Mucosa of descending colon (tissue), 3 donors: ENCODE measurements around the gene AFAP1. TPM values are rescaled to one million over a fixed set of nuclear protein-coding genes. Genes with fewer than 3 reads are reported as not detected.
A peak's percentile ranks its signal among the peaks of the same experiment; 100 is the strongest.

ENCODE experiments used
- ATAC-seq: fragments of 200-7000 bp; cut with Tn5 transposase; one replicate; pipeline ENCODE4 v1.9.1; 2020; ENCODE audit warnings: mild to moderate bottlenecking, moderate library complexity
- DNase-seq, 3 donors: peaks; one replicate each; pipeline ENCODE4 v3.0.0-alpha.2; 2020
- H3K36me3 ChIP-seq: fragments of 200-600 bp; one replicate; pipeline ENCODE4 v1.8.0; 2021; ENCODE audit warnings: low read depth, mild to moderate bottlenecking
- H3K4me1 ChIP-seq: fragments of 200-600 bp; one replicate; pipeline ENCODE4 v1.8.0; 2021; ENCODE audit warnings: low read depth, mild to moderate bottlenecking
- H3K4me3 ChIP-seq: fragments of 200-600 bp; one replicate; pipeline ENCODE4 v1.8.0; 2021; ENCODE audit warnings: mild to moderate bottlenecking
- H3K9me3 ChIP-seq: fragments of 200-600 bp; one replicate; pipeline ENCODE4 v1.8.0; 2021; ENCODE audit warnings: mild to moderate bottlenecking
- intact Hi-C, 2 donors: fragments of 100-400 bp; cut with DNase I in 1 of 2; cut with micrococcal nuclease in 1 of 2; formaldehyde crosslinking; loops; one replicate each; pipeline versions ENCODE4 v1.11.0 to v1.11.1; 2022; cut with DNase I, micrococcal nuclease
- total RNA-seq, 3 donors: library from RNA; stranded (reverse); fragmentation: NEBNext Ultra II Directional in 2 of 3; extraction: Animal tissue kit (Norgen Biotek cat#: 25700) in 2 of 3; gene quantifications; one replicate each; pipeline versions ENCODE4 v1.2.1 to v1.2.4, GENCODE V29; 2021 to 2023
- TF ChIP-seq, protein P1 (sequence below): fragments of 200-600 bp; IDR thresholded peaks from one replicate; pipeline ENCODE4 v1.8.0; 2022; ENCODE audit warnings: antibody characterized with exemption, mild to moderate bottlenecking
- donor health status: DM: no; HTN: no; CAD: no; lungs with moderate emphysema.
- donor health status: DM: no; HTN: no; CAD: no.
- donor health status: DM: no; HTN: yes; CAD: no.

The AFAP1 gene
- total RNA-seq, 3 donors from 2014 or later = 31.4 to 59.1 (median 37.1) TPM

DNA sequence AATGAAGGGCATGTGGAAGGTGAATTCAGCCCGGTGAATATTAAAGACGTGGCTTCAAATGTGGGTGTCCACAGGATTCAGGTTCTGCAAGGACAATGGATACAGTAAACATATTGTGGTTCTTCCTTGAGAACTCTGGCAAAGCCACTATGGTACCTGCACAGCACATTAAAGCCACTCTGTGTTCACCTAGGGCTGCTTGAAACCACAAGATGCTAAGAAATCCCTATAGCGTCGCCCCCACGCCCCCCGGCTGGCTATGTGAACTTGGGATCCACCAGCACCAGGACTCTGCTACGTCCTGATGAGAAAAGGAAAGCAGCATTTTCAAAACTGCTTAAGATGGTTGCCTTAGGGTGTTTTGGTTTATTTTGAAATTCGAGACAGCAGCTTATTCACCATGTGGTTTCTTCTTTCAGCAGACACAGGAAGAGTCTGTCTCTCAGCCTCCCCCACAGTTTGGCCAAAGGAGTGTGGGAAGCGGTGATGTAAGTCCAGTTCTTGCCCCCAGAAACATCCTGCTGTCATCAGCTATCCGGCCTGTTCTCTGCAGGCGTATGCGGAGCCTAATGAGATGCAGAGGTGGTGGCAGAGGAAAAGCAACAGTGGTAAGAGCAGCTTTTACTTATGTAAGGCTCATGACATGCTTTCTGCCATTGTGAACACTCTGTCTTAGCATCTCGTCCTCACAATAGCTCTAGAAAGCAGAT is 111.5 kb downstream of the AFAP1 start:
- no peaks in the 10 kb centered on the region for H3K36me3 ChIP-seq
- H3K4me1 ChIP-seq = peaks cover 24% of the 10 kb centered on the region
- TF ChIP-seq, protein P1, sequence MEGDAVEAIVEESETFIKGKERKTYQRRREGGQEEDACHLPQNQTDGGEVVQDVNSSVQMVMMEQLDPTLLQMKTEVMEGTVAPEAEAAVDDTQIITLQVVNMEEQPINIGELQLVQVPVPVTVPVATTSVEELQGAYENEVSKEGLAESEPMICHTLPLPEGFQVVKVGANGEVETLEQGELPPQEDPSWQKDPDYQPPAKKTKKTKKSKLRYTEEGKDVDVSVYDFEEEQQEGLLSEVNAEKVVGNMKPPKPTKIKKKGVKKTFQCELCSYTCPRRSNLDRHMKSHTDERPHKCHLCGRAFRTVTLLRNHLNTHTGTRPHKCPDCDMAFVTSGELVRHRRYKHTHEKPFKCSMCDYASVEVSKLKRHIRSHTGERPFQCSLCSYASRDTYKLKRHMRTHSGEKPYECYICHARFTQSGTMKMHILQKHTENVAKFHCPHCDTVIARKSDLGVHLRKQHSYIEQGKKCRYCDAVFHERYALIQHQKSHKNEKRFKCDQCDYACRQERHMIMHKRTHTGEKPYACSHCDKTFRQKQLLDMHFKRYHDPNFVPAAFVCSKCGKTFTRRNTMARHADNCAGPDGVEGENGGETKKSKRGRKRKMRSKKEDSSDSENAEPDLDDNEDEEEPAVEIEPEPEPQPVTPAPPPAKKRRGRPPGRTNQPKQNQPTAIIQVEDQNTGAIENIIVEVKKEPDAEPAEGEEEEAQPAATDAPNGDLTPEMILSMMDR = no peak
- intact Hi-C loops = no loop called here
- ATAC-seq = peak; percentile 60
- no peaks in the 10 kb centered on the region for H3K9me3 ChIP-seq
- peak in 1 of 3 donors; percentile 64 for DNase-seq
- no peak overlapping the region for H3K4me3 ChIP-seq

DNA sequence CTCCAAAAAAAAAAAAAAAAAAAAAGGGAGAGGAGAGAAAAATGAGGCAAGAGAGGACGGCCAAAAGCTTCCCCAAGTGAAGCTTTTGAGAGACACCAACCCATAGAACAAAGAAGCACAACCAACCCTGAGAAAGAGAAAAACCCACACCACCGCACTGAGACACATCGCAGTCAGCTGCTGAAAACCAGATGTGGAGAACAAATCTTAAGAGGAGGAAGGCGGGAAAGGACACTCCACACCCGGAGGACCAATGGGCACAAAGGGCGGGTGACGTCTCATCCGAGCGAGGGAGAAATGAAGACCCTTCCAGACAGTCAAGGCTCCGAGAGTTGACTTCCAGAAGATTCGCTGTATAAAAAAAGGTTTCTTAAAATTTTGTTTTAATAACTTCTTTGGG is 112.1 kb downstream of the AFAP1 start:
- intact Hi-C loops = no loop called here
- no peaks in the 10 kb centered on the region for H3K36me3 ChIP-seq
- H3K4me1 ChIP-seq = peaks cover 26% of the 10 kb centered on the region
- no peak overlapping the region for H3K4me3 ChIP-seq
- no peak for DNase-seq
- no peak for ATAC-seq
- no peaks in the 10 kb centered on the region for H3K9me3 ChIP-seq
- TF ChIP-seq, protein P1 = no peak

DNA sequence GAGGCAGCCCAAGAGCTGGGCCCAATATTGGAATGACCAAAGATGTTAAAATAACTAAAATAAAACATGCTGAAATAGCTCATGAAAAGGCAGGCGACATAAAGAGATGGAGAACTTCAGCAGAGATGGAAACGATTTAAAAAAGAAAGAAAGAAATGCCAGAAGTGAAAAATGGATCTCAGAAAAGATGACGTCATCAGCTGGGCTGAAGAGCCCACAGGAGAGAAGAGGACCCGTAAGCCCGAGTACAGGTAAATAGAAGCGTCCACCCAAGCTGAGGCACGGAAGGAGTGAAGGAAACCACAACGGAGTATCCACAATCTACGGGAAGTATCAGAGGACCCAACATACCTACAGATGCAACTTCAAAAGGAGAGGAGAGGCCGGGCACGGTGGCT is 112.8 kb downstream of the AFAP1 start:
- H3K9me3 ChIP-seq = no peaks in the 10 kb centered on the region
- peaks cover 26% of the 10 kb centered on the region for H3K4me1 ChIP-seq
- intact Hi-C loops = no loop called here
- DNase-seq (no peak), ATAC-seq (no peak)
- TF ChIP-seq, protein P1 = no peak
- no peak overlapping the region for H3K4me3 ChIP-seq
- no peaks in the 10 kb centered on the region for H3K36me3 ChIP-seq

DNA sequence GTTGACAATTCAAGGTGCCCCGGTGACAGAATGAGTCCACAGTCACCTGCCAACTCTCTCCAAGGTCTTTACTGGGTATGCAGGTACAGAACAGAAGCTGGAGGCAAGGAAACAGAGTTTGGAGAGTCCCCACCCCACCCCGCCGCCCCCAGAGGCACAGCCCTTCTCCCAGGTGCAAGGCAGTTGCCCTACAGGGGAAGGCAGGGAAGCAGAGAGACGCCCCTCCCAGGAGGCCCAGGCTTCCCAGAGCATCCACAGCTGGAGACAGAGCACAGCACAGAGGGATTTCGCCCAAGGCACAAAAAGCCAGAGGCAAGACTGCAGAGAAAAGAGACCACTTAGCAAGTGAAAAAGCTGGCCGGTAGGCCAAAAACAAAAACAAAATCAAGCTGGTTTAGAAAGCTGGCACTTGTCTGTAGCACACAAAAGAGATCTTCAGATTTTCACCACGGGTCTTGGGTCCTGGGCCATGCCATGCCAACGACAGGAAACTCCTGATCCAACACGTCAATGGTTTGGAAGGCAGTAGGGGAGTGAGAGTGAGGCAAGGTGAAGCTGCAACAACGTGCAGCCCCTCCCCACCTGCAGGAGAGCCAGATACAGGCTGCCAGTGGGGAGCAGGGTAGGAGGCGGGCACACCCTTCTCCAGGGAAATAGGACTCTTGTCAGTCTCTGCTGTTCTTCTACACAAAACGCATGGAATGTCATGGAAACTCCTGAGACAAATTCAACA is 113.3 kb downstream of the AFAP1 start:
- ATAC-seq (no peak), DNase-seq (no peak)
- H3K9me3 ChIP-seq = no peaks in the 10 kb centered on the region
- no peaks in the 10 kb centered on the region for H3K36me3 ChIP-seq
- H3K4me1 ChIP-seq = peaks cover 26% of the 10 kb centered on the region
- intact Hi-C loops = no loop called here
- TF ChIP-seq, protein P1 = no peak
- no peak overlapping the region for H3K4me3 ChIP-seq

DNA sequence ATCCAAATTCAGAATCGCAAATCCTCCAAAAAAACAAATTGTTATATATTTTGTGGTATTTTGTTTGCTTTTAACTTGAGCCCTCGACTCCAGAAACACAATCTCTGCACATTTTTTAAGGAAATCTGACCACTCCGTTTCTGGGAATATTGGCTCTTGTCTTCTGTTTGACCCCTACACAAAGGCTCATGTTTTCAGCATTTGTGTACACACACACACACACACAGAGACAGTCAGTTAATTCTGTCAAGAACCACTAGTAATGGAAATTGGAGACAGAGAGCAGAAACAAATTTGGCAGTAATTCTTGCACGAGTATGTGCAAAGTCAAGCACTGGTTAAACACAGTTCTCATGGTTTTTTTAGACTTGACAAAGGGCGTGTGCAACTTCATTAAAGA is 115.4 kb downstream of the AFAP1 start:
- intact Hi-C loops = no loop called here
- Histone ChIP-seq H3K4me3 (no peak overlapping the region), H3K36me3 (no peaks in the 10 kb centered on the region), H3K9me3 (no peaks in the 10 kb centered on the region), H3K4me1 (peaks cover 17% of the 10 kb centered on the region)
- TF ChIP-seq, protein P1 = no peak
- DNase-seq (no peak), ATAC-seq (no peak)
